K562 (cell line): Measurements from ENCODE around the gene CCL21. TPM values are rescaled to one million over a fixed set of nuclear protein-coding genes. Genes with fewer than 3 reads are reported as not detected.
"Not testable (repeated sequence)": the region's sequence is repeated elsewhere in the genome, so short reads cannot be mapped to it uniquely, and the experiment has no call there.

Experiments used
- ATAC-seq: fragments of 200-7000 bp; cut with Tn5 transposase; 3 replicates; pipeline ENCODE4 v1.9.1; 2020; ENCODE audit warnings: moderate library complexity
- BruUV-seq: library from RNA; stranded (reverse); fragments of 400-500 nt; replicated peaks from 2 replicates; lab custom pipeline; 2021; lab: Mats Ljungman, UMichigan
- CTCF ChIA-PET: fragments of 300-600 bp; formaldehyde crosslinking; extraction: SDS; loops from one replicate; lab custom pipeline; 2021; ENCODE audit warnings: low intra/inter-chr PET ratio; lab: Yijun Ruan, JAX
- POLR2A ChIA-PET: fragments of 300-600, 350-650 bp; sonication (Branson Sonifier 250); formaldehyde crosslinking; extraction: SDS; loops from one replicate; lab custom pipeline; 2021; ENCODE audit warnings: antibody characterized with exemption, inconsistent platforms; lab: Yijun Ruan, JAX
- DNase-seq, 4 experiments: peaks; one replicate each; pipeline versions ENCODE4 v3.0.0 to v3.0.0-alpha.2; 2011 to 2018; ENCODE audit warnings: low spot score in 3 of 4, mixed read lengths in 3 of 4; ENCODE audit errors: extremely low read depth in 1 of 4
- FAIRE-seq: peaks from 2 replicates; lab custom pipeline; 2011; peaks lifted over from hg19 to GRCh38; lab: Jason Lieb, UNC
- H2AFZ ChIP-seq: 2 replicates; pipeline ENCODE4 v1.6.0; 2011; ENCODE audit warnings: low read depth, low read length, control low read depth, inconsistent platforms
- H3K27ac ChIP-seq: fragments of 200-600 bp; 3 replicates; pipeline ENCODE4 v1.8.0; 2011; ENCODE audit warnings: low read depth, mild to moderate bottlenecking, control low read depth, inconsistent platforms, low read length, moderate library complexity, mixed read lengths; ENCODE audit errors: extremely low read depth
- H3K27me3 ChIP-seq, 2 experiments: fragments of 300-600 bp in 1 of 2; 2 replicates in 1 of 2; 3 replicates in 1 of 2; pipeline versions ENCODE4 v1.6.0 to v1.8.0; 2011; ENCODE audit warnings: inconsistent platforms in 2 of 2, low read length in 2 of 2, mild to moderate bottlenecking in 1 of 2, mixed read lengths in 1 of 2, moderate library complexity in 1 of 2; ENCODE audit not compliant: control insufficient read depth in 2 of 2, insufficient read depth in 2 of 2
- H3K36me3 ChIP-seq: fragments of 300-600 bp; 3 replicates; pipeline ENCODE4 v1.8.0; 2011; ENCODE audit warnings: mild to moderate bottlenecking, low read length, inconsistent platforms; ENCODE audit not compliant: control insufficient read depth, insufficient read depth
- H3K4me1 ChIP-seq, 2 experiments: fragments of 200-600 bp in 1 of 2; replicated peaks in 1 of 2; 2 replicates in 1 of 2; 3 replicates in 1 of 2; pipeline versions ENCODE4 v1.5.1 to v1.8.0; 2011; ENCODE audit warnings: inconsistent platforms in 2 of 2, low read length in 2 of 2, mild to moderate bottlenecking in 1 of 2, mixed read lengths in 1 of 2, moderate library complexity in 1 of 2; ENCODE audit not compliant: control insufficient read depth in 2 of 2, insufficient read depth in 2 of 2
- H3K4me2 ChIP-seq: 2 replicates; pipeline ENCODE4 v1.6.1; 2011; ENCODE audit warnings: low read length, control low read depth, inconsistent platforms, mixed read lengths; ENCODE audit not compliant: insufficient read depth
- H3K4me3 ChIP-seq: fragments of 200-600 bp; sonication (generic), shearing (Covaris generic); 2 replicates; pipeline ENCODE4 v1.5.1; 2016; ENCODE audit warnings: control low read depth, inconsistent platforms
- H3K79me2 ChIP-seq: fragments of 200-600 bp; 3 replicates; pipeline ENCODE4 v1.8.0; 2011; ENCODE audit warnings: low read length, inconsistent platforms; ENCODE audit not compliant: control insufficient read depth, insufficient read depth
- H3K9ac ChIP-seq, 2 experiments: 2 replicates each; pipeline versions ENCODE4 v1.6.0 to v1.6.1; 2011; ENCODE audit warnings: low read depth in 2 of 2, low read length in 2 of 2, control low read depth in 1 of 2, inconsistent platforms in 1 of 2, mild to moderate bottlenecking in 1 of 2, mixed read lengths in 1 of 2; ENCODE audit not compliant: insufficient read depth in 1 of 2
- H3K9me1 ChIP-seq: one replicate; pipeline ENCODE4 v1.6.0; 2011; ENCODE audit warnings: inconsistent platforms, mild to moderate bottlenecking, low read length, moderate library complexity; ENCODE audit not compliant: control insufficient read depth, insufficient read depth
- H3K9me3 ChIP-seq: replicated peaks from 2 replicates; pipeline ENCODE4 v1.5.1; 2011; ENCODE audit warnings: low read depth, low read length, inconsistent platforms; ENCODE audit not compliant: control insufficient read depth, insufficient read depth
- H4K20me1 ChIP-seq: replicated peaks from 2 replicates; pipeline ENCODE4 v1.6.1; 2011; ENCODE audit warnings: low read length, inconsistent platforms, mixed read lengths; ENCODE audit not compliant: control insufficient read depth, insufficient read depth
- ASH1L ChIP-seq: fragments of 450-650 bp; IDR thresholded peaks from 2 replicates; pipeline ENCODE4 v1.6.1; 2018; ENCODE audit warnings: borderline replicate concordance, mild to moderate bottlenecking, low read depth; ENCODE audit not compliant: partially characterized antibody
- CEBPG ChIP-seq, 3 experiments: fragments of 200-800 bp in 1 of 3; sonication (Bioruptor generic) in 1 of 3; sonication (generic) in 1 of 3; formaldehyde crosslinking in 1 of 3; IDR thresholded peaks in 2 of 3; conservative IDR thresholded peaks in 1 of 3; 2 replicates each; pipeline versions ENCODE4 v1.6.1 to v1.8.0; 2016 to 2022; ENCODE audit warnings: missing compliant biosample characterization in 2 of 3, missing genetic modification characterization in 2 of 3, mild to moderate bottlenecking in 1 of 3, missing genetic modification reagents in 1 of 3
- RERE ChIP-seq: sonication (generic); formaldehyde crosslinking; IDR thresholded peaks from 2 replicates; pipeline ENCODE4 v1.8.0; 2023; ENCODE audit warnings: missing genetic modification reagents, mild to moderate bottlenecking, borderline replicate concordance
- RFX1 ChIP-seq: fragments of 450-650 bp; IDR thresholded peaks from 2 replicates; pipeline ENCODE4 v1.6.1; 2016; ENCODE audit warnings: mild to moderate bottlenecking, moderate library complexity
- ZNF586 ChIP-seq: fragments of 450-650 bp; formaldehyde crosslinking; conservative IDR thresholded peaks from 2 replicates; pipeline ENCODE4 v1.4.0; 2020; ENCODE audit warnings: mild to moderate bottlenecking, moderate library complexity
- WGBS: fragments of 100-300 bp; shearing (Covaris generic); methylation state at CpG from one replicate; pipeline ENCODE4 v1.1.6; 2016; ENCODE audit warnings: low coverage, mixed read lengths; ENCODE audit not compliant: insufficient coverage; ENCODE audit errors: missing lambda C conversion rate; 5-methylcytosine and 5-hydroxymethylcytosine counted together
- in situ Hi-C: fragments of 300-500 bp; cut with MboI; formaldehyde crosslinking; loops from 4 replicates; pipeline ENCODE4 v1.15.0; 2018; ENCODE audit warnings: inconsistent platforms, mixed read lengths
- intact Hi-C: fragments of 100-400 bp; cut with micrococcal nuclease; formaldehyde crosslinking; loops from 2 replicates; pipeline ENCODE4 v1.14.2; 2022
- polyA plus RNA-seq, 8 experiments: library from polyadenylated mRNA; depleted of rRNA in 4 of 8; stranded (reverse) in 5 of 8; unstranded in 3 of 8; fragments of >200 nt; fragmentation: Nextera tagmentation in 2 of 8; fragmentation: Illumina TruSeq in 1 of 8; extraction: Ambion mirVana in 2 of 8; extraction: Trizol in 1 of 8; gene quantifications; 2 replicates each; pipeline versions ENCODE4 v1.2.1 to v1.2.3, GENCODE V29; 2011 to 2014; ENCODE audit warnings: inconsistent platforms in 1 of 8, missing spikeins in 1 of 8
- total RNA-seq, 7 experiments: library from RNA; depleted of rRNA in 6 of 7; stranded (reverse); fragments of >200 nt in 6 of 7; fragmentation: Illumina TruSeq in 2 of 7; extraction: Trizol in 2 of 7; gene quantifications; 2 replicates each; pipeline versions ENCODE4 v1.2.1 to v1.2.3, GENCODE V29; 2011 to 2021; ENCODE audit warnings: low replicate concordance in 1 of 7

The CCL21 gene
- total and polyA plus RNA-seq, 9 of the 15 experiments (the other 6 are each of a cell fraction or from before 2014, with no cell fraction given): not detected

- no peak overlapping the region for H2AFZ ChIP-seq
- no peak overlapping the region for H3K9ac ChIP-seq
- no TSS peak for BruUV-seq
- H3K4me3 ChIP-seq: no peak overlapping the region
- no peaks in the 10 kb centered on the region for H3K79me2 ChIP-seq
- in situ Hi-C loops (no loop called here), intact Hi-C loops (loop anchor here (5.0 kb wide), 1 partner anchor 108 kb away; no protein-coding TSS in a partner anchor)
- ATAC-seq: no peak
- DNase-seq: no peak
- peak; percentile 32 for FAIRE-seq
- H3K4me1 ChIP-seq: peaks cover 0 to 4% of the 10 kb centered on the region in 2 experiments; a peak in 1 of 5 replicates
- no peak overlapping the region for H3K4me2 ChIP-seq
- H3K27ac ChIP-seq: no peak overlapping the region
- peaks cover 0 to 19% of the 10 kb centered on the region in 2 experiments; a peak in 1 of 5 replicates for H3K27me3 ChIP-seq
- no peak for TF ChIP-seq RFX1
- TF ChIP-seq ASH1L: no peak
- no peak for TF ChIP-seq RERE (CRISPR knock-in tag)
- TF ChIP-seq ZNF586 (CRISPR knock-in tag): no peak
- TF ChIP-seq CEBPG (CRISPR knock-in tag; IDR thresholded peaks at IDR 0.05): no peak
- TF ChIP-seq CEBPG (tag; conservative IDR thresholded peaks at IDR 0.05 in 1 of 2, IDR thresholded peaks at IDR 0.05 in 1 of 2): no peak
- no peaks in the 10 kb centered on the region for H3K36me3 ChIP-seq
- 2% methylated on average over 11 of the region's 13 CpGs for WGBS
- H3K9me3 ChIP-seq: no peaks in the 10 kb centered on the region
- ChIA-PET POLR2A (interaction anchor here (0.6 kb wide), 2 partner anchors 37 to 1190 kb away, joined by 3 to 4 read pairs; no protein-coding TSS in a partner anchor), CTCF (interaction anchor here (0.6 to 1.1 kb wide), 2 partner anchors 141 to 717 kb away, joined by 3 read pairs; no protein-coding TSS in a partner anchor)
- H3K9me1 ChIP-seq: no peaks in the 10 kb centered on the region
- H4K20me1 ChIP-seq: no peaks in the 10 kb centered on the region
Measured at GRCh38 chr9:34759432-34760134, 49.6 kb upstream of the CCL21 start.

GRCh38 chr9:34750320-34750719 lies 40.4 kb upstream of the CCL21 start:
- FAIRE-seq, H3K4me2 ChIP-seq, H3K9me1 ChIP-seq, DNase-seq, H4K20me1 ChIP-seq, H3K27me3 ChIP-seq, H3K27ac ChIP-seq, POLR2A ChIA-PET, in situ Hi-C loops, H3K79me2 ChIP-seq, ATAC-seq, H2AFZ ChIP-seq, H3K36me3 ChIP-seq, H3K9ac ChIP-seq, intact Hi-C loops, H3K4me3 ChIP-seq, H3K4me1 ChIP-seq, H3K9me3 ChIP-seq, BruUV-seq: not testable (repeated sequence)
- WGBS: 6% methylated on average over 2 of the region's 2 CpGs
- CTCF ChIA-PET: interaction anchor here (0.6 kb wide), 1 partner anchor 9 kb away, joined by 5 read pairs; no protein-coding TSS in a partner anchor
